Common myeloid progenitor, CD34-positive (primary cell): ENCODE results near the gene POLA2.

Source experiments
- CTCF ChIA-PET: fragments of 350-600 bp; sonication (Branson Sonifier 250); formaldehyde crosslinking; loops from one replicate; lab custom pipeline; 2021; ENCODE audit warnings: antibody characterized with exemption; lab: Charles Lee
- POLR2A ChIA-PET: fragments of 350-600 bp; sonication (Branson Sonifier 250); formaldehyde crosslinking; loops from one replicate; lab custom pipeline; 2021; ENCODE audit warnings: antibody characterized with exemption; lab: Charles Lee
- DNase-seq, 3 donors: peaks; one replicate each; pipeline versions ENCODE4 v3.0.0 to v3.0.0-alpha.2; 2013
- H3K27ac ChIP-seq, 2 experiments: 1 replicate in 1 of 2; 2 replicates in 1 of 2; pipeline ENCODE4 v1.7.0; 2013; ENCODE audit warnings: inconsistent platforms in 2 of 2, low read length in 2 of 2, mild to moderate bottlenecking in 2 of 2, low read depth in 1 of 2, moderate library complexity in 1 of 2; ENCODE audit not compliant: severe bottlenecking in 2 of 2, insufficient read depth in 1 of 2, poor library complexity in 1 of 2
- H3K27me3 ChIP-seq, 5 experiments: replicated peaks in 2 of 5; 1 replicate in 3 of 5; 2 replicates in 2 of 5; pipeline versions ENCODE4 v1.6.1 to v1.7.0; 2013; ENCODE audit warnings: low read length in 4 of 5, mild to moderate bottlenecking in 2 of 5, moderate library complexity in 2 of 5, inconsistent platforms in 1 of 5; ENCODE audit not compliant: insufficient read depth in 5 of 5, control insufficient read depth in 4 of 5
- H3K36me3 ChIP-seq, 4 experiments: 1 replicate in 2 of 4; 2 replicates in 2 of 4; pipeline versions ENCODE4 v1.6.1 to v1.7.0; 2013; ENCODE audit warnings: low read length in 3 of 4, control low read depth in 1 of 4, mild to moderate bottlenecking in 1 of 4; ENCODE audit not compliant: control insufficient read depth in 4 of 4, insufficient read depth in 4 of 4
- H3K4me1 ChIP-seq, 4 experiments: 1 replicate in 3 of 4; 2 replicates in 1 of 4; pipeline versions ENCODE4 v1.6.1 to v1.7.1; 2013; ENCODE audit warnings: low read length in 3 of 4, mild to moderate bottlenecking in 3 of 4, control low read depth in 1 of 4, inconsistent platforms in 1 of 4, moderate library complexity in 1 of 4; ENCODE audit not compliant: control insufficient read depth in 4 of 4, insufficient read depth in 4 of 4; ENCODE audit errors: control extremely low read depth in 1 of 4
- H3K4me3 ChIP-seq, 7 experiments: 1 replicate in 4 of 7; 2 replicates in 3 of 7; pipeline versions ENCODE4 v1.5.1 to v1.7.0; 2013; ENCODE audit warnings: mild to moderate bottlenecking in 7 of 7, low read length in 6 of 7, moderate library complexity in 6 of 7, inconsistent platforms in 2 of 7, low read depth in 2 of 7, control low read depth in 1 of 7; ENCODE audit not compliant: insufficient read depth in 4 of 7, control insufficient read depth in 1 of 7; ENCODE audit errors: extremely low read depth in 1 of 7
- H3K9me3 ChIP-seq, 5 experiments: 1 replicate in 4 of 5; 2 replicates in 1 of 5; pipeline versions ENCODE4 v1.6.1 to v1.7.1; 2013; ENCODE audit warnings: low read length in 4 of 5, mild to moderate bottlenecking in 2 of 5, inconsistent platforms in 1 of 5, low read depth in 1 of 5, moderate library complexity in 1 of 5; ENCODE audit not compliant: control insufficient read depth in 4 of 5, insufficient read depth in 2 of 5; ENCODE audit errors: control extremely low read depth in 1 of 5
- WGBS: methylation state at CpG from one replicate; pipeline ENCODE4 v1.1.5; 2013; ENCODE audit not compliant: insufficient coverage; 5-methylcytosine and 5-hydroxymethylcytosine counted together

Gene POLA2

GRCh38 chr11:65316227-65317024 lies 54.7 kb downstream of the POLA2 start:
- no peak overlapping the region for H3K4me3 ChIP-seq
- CTCF ChIA-PET, result interaction anchor here (0.8 to 9.9 kb wide), 27 partner anchors 8 to 204 kb away, joined by 3 to 224 read pairs (median 5); partner anchors contain the start of genes DPF2, POLA2 and TIGD3
- POLR2A ChIA-PET, result interaction anchor here (0.6 to 1.4 kb wide), 3 partner anchors 39 to 118 kb away, joined by 4 to 7 read pairs (median 4); no protein-coding TSS in a partner anchor
- H3K36me3 ChIP-seq, result peaks cover 0 to 6% (median under 1%) of the 10 kb centered on the region in 4 experiments
- no peak overlapping the region for H3K27ac ChIP-seq
- H3K9me3 ChIP-seq, result no peaks in the 10 kb centered on the region
- peaks cover 0 to 22% (median 12%) of the 10 kb centered on the region in 4 experiments for H3K4me1 ChIP-seq
- H3K27me3 ChIP-seq, result peaks cover 0 to 11% (median 0%) of the 10 kb centered on the region in 5 experiments
- DNase-seq, result no peak
- 81% methylated on average over 13 of the region's 20 CpGs for WGBS

- WGBS, result 89% methylated on average over 5 of the region's 13 CpGs
- CTCF ChIA-PET, result interaction anchor here (0.6 to 9.9 kb wide), 21 partner anchors 12 to 204 kb away, joined by 3 to 224 read pairs (median 6); partner anchors contain the start of genes DPF2, POLA2 and TIGD3
- H3K4me3 ChIP-seq, result no peak overlapping the region
- no peaks in the 10 kb centered on the region for H3K9me3 ChIP-seq
- H3K36me3 ChIP-seq, result peaks cover 0 to 8% (median 4%) of the 10 kb centered on the region in 4 experiments
- H3K27me3 ChIP-seq, result peaks cover 0 to 11% (median 0%) of the 10 kb centered on the region in 5 experiments
- no peak overlapping the region for H3K27ac ChIP-seq
- H3K4me1 ChIP-seq, result peaks cover 0 to 22% (median 12%) of the 10 kb centered on the region in 4 experiments
- POLR2A ChIA-PET, result interaction anchor here (0.6 to 1.3 kb wide), 2 partner anchors 40 to 118 kb away, joined by 4 read pairs; no protein-coding TSS in a partner anchor
- no peak for DNase-seq
These were observed 55.4 kb downstream of the POLA2 start for GRCh38 chr11:65317025-65317786.

- WGBS, result 94% methylated on average over 22 of the region's 22 CpGs
- Histone ChIP-seq H3K9me3 (no peaks in the 10 kb centered on the region), H3K4me1 (peaks cover 0 to 8% (median 3%) of the 10 kb centered on the region in 4 experiments), H3K4me3 (no peak overlapping the region), H3K27me3 (no peaks in the 10 kb centered on the region), H3K36me3 (peaks cover 0 to 10% (median 4%) of the 10 kb centered on the region in 4 experiments), H3K27ac (no peak overlapping the region)
- POLR2A ChIA-PET, result no interaction called here
- no peak for DNase-seq
- CTCF ChIA-PET, result interaction anchor here (1.3 to 17.7 kb wide), 4 partner anchors 9 to 48 kb away, joined by 3 to 284 read pairs (median 8); no protein-coding TSS in a partner anchor
These were observed 58.8 kb downstream of the POLA2 start for GRCh38 chr11:65320386-65321075.

DNA sequence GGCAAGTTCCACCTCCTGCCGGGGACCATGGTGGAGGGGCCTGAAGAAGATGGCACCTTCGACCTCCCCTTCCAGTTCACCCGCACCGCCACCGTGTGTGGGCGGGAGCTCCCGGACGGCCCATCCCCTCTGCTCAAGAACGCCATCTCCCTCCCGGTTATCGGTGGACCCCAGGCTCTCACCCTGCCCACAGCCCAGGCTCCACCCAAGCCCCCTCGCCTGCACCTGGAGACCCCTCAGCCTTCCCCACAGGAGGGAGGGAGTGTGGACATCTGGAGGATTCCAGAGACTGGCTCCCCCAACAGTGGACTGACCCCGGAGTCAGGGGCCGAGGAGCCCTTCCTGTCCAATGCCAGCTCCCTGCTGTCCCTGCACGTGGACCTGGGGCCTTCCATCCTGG lies 59.3 kb downstream of the POLA2 start:
- Histone ChIP-seq H3K27ac (no peak overlapping the region), H3K36me3 (peaks cover 0 to 10% (median 4%) of the 10 kb centered on the region in 4 experiments), H3K9me3 (no peaks in the 10 kb centered on the region), H3K27me3 (no peaks in the 10 kb centered on the region), H3K4me1 (peaks cover 0 to 3% (median 0%) of the 10 kb centered on the region in 4 experiments), H3K4me3 (no peak overlapping the region)
- DNase-seq, result no peak
- 97% methylated on average over 15 of the region's 15 CpGs for WGBS
- ChIA-PET CTCF (interaction anchor here (1.2 to 17.7 kb wide), 4 partner anchors 12 to 48 kb away, joined by 3 to 284 read pairs (median 4); no protein-coding TSS in a partner anchor), POLR2A (no interaction called here)

DNA sequence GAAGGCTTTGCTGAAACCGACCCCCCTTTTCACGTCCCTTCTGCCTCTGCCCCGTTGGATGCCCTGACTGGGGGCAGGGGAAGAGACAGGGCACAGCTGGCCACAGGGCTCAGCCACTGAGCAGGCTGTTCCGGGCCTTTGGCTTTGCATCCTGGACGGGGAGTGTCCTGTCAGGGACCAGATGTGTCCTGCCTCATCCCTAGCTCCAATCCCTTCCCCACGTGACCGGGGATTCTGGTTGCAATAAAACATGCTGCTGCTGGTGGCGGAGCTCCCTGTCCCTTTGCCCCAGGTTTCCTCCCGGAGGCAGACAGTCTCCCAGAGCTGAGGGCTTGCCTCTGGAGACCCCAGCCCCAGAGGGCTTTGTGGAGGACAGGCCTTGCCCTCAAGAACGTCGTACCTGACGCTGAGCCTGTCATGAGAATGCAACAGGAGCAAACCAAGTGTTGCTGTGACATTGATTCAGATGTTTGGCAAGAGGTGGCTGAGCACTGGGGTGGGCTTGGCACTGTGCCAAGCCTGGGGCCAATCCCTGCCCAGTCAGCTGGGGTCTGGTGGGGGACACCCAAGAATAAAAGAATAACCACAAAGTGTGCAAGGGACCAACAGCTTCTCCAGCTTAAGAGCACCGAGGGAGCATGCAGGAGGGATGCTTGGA lies 60.2 kb downstream of the POLA2 start:
- peaks cover 0 to 3% (median 0%) of the 10 kb centered on the region in 4 experiments for H3K4me1 ChIP-seq
- no peak overlapping the region for H3K27ac ChIP-seq
- no peaks in the 10 kb centered on the region for H3K9me3 ChIP-seq
- POLR2A ChIA-PET, result no interaction called here
- H3K36me3 ChIP-seq, result peaks cover 0 to 10% (median 4%) of the 10 kb centered on the region in 4 experiments
- WGBS, result 95% methylated on average over 11 of the region's 13 CpGs
- CTCF ChIA-PET, result interaction anchor here (1.2 to 17.7 kb wide), 7 partner anchors 10 to 49 kb away, joined by 3 to 284 read pairs (median 3); no protein-coding TSS in a partner anchor
- no peak overlapping the region for H3K4me3 ChIP-seq
- no peaks in the 10 kb centered on the region for H3K27me3 ChIP-seq
- no peak for DNase-seq

- no peak for DNase-seq
- POLR2A ChIA-PET, result no interaction called here
- WGBS, result 96% methylated on average over 11 of the region's 12 CpGs
- H3K9me3 ChIP-seq, result no peaks in the 10 kb centered on the region
- no peak overlapping the region for H3K27ac ChIP-seq
- H3K4me3 ChIP-seq, result no peak overlapping the region
- peaks cover 0 to 10% (median 4%) of the 10 kb centered on the region in 4 experiments for H3K36me3 ChIP-seq
- no peaks in the 10 kb centered on the region for H3K4me1 ChIP-seq
- no peaks in the 10 kb centered on the region for H3K27me3 ChIP-seq
- CTCF ChIA-PET, result interaction anchor here (12.0 to 17.7 kb wide), 2 partner anchors 11 to 51 kb away, joined by 153 to 284 read pairs; partner anchors contain the start of gene CDC42EP2
These were observed 62.1 kb downstream of the POLA2 start for GRCh38 chr11:65323813-65324212.
